Breast epithelium (tissue), 4 donors: ENCODE measurements around the gene FAF1. TPM values are rescaled to one million over a fixed set of nuclear protein-coding genes. Genes with fewer than 3 reads are reported as not detected.
A peak's percentile ranks its signal among the peaks of the same experiment; 100 is the strongest.

Experiments
- DNase-seq, 2 donors: peaks; one replicate each; pipeline ENCODE4 v3.0.0-alpha.2; 2019; ENCODE audit warnings: low spot score in 2 of 2
- H3K27ac ChIP-seq, 2 donors: fragments of 200-600 bp; sonication (generic) in 1 of 2; one replicate each; pipeline ENCODE4 v1.5.1; 2016 to 2019; ENCODE audit warnings: mild to moderate bottlenecking in 1 of 2
- H3K27me3 ChIP-seq, 2 donors: fragments of 200-600 bp; sonication (generic) in 1 of 2; one replicate each; pipeline versions ENCODE4 v1.5.1 to v1.6.0; 2017 to 2019; ENCODE audit warnings: control low read depth in 1 of 2, mild to moderate bottlenecking in 1 of 2
- H3K36me3 ChIP-seq: fragments of 200-600 bp; one replicate; pipeline ENCODE4 v1.5.1; 2019
- H3K4me1 ChIP-seq, 2 donors: fragments of 200-600 bp; sonication (generic); one replicate each; pipeline ENCODE4 v1.5.1; 2016 to 2019; ENCODE audit warnings: control low read depth in 1 of 2
- H3K4me3 ChIP-seq, 3 donors: fragments of 200-600 bp; sonication (generic); 1 replicate in 2 of 3; 2 replicates in 1 of 3; pipeline ENCODE4 v1.5.1; 2016 to 2019; ENCODE audit warnings: mild to moderate bottlenecking in 3 of 3, moderate library complexity in 2 of 3
- H3K9me3 ChIP-seq, 2 donors: fragments of 200-600 bp; sonication (generic) in 1 of 2; one replicate each; pipeline ENCODE4 v1.5.1; 2016 to 2019; ENCODE audit warnings: control low read depth in 1 of 2
- POLR2A ChIP-seq: fragments of 450-650 bp; IDR thresholded peaks from one replicate; pipeline ENCODE4 v1.6.1; 2016; ENCODE audit warnings: antibody characterized with exemption, mild to moderate bottlenecking, moderate library complexity
- POLR2AphosphoS5 ChIP-seq, 3 donors: sonication (generic); formaldehyde crosslinking; IDR thresholded peaks; one replicate each; pipeline ENCODE4 v1.6.1; 2017; ENCODE audit warnings: antibody characterized with exemption in 3 of 3
- intact Hi-C: fragments of 100-400 bp; cut with DNase I; formaldehyde crosslinking; loops from one replicate; pipeline ENCODE4 v1.15.1; 2023; ENCODE audit warnings: low total_unique reads
- total RNA-seq, 3 donors: library from RNA; depleted of rRNA; stranded (reverse); fragments of >200 nt; gene quantifications; one replicate each; pipeline ENCODE4 v1.1.0, GENCODE V29; 2016
- TF ChIP-seq, protein P1 (sequence below), 3 donors: fragments of 450-650 bp; IDR thresholded peaks; one replicate each; pipeline ENCODE4 v1.5.1; 2016 to 2017; ENCODE audit warnings: antibody characterized with exemption in 3 of 3, mild to moderate bottlenecking in 3 of 3, moderate library complexity in 3 of 3

The FAF1 gene
- total RNA-seq, 3 donors from 2014 or later: 34.9 to 58.2 (median 42.0) TPM

DNA sequence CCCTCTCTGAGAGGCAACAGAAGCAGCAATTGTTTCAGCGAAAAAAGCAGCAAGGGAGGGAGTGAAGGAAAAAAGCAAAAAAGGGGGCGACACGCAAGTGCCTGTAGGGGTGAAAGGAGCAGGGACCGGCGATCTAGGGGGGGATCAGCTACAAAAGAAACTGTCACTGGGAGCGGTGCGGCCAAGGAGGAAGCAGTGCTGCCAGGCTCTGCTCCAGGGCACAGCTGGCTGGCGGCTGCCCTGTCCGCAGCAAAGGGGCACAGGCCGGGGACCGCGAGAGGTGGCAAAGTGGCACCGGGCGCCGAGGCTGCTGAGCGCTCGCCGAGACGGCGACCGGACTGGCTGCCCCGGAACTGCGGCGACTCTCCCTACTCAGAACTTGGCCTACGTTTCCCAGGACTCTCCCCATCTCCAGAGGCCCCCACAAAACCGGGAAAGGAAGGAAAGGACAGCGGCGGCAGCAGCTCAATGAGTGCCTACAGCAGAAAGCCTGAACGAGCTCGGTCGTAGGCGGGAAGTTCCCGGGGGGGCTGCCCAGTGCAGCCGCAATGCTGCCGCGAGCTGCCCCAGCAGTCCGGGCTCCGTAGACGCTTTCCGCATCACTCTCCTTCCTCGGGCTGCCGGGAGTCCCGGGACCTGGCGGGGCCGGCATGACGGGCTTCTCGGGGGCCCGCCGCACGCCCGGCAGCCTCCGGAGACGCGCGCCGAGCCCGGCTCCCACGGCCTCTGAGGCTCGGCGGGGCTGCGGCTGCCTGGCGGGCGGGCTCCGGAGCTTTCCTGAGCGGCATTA, 8.9 kb upstream of the FAF1 start:
- Histone ChIP-seq H3K36me3 (no peaks in the 10 kb centered on the region), H3K4me3 (peak overlapping the region; percentile 84 to 88 (median 86)), H3K4me1 (no peaks in the 10 kb centered on the region), H3K27ac (peak overlapping the region; percentile 92 to 96), H3K27me3 (peaks cover 0 to 4% of the 10 kb centered on the region in 2 donors), H3K9me3 (no peaks in the 10 kb centered on the region)
- no peak for TF ChIP-seq POLR2A
- peak in 1 of 3 donors; percentile 12 for TF ChIP-seq POLR2AphosphoS5 (IDR thresholded peaks at IDR 0.05)
- TF ChIP-seq, protein P1, sequence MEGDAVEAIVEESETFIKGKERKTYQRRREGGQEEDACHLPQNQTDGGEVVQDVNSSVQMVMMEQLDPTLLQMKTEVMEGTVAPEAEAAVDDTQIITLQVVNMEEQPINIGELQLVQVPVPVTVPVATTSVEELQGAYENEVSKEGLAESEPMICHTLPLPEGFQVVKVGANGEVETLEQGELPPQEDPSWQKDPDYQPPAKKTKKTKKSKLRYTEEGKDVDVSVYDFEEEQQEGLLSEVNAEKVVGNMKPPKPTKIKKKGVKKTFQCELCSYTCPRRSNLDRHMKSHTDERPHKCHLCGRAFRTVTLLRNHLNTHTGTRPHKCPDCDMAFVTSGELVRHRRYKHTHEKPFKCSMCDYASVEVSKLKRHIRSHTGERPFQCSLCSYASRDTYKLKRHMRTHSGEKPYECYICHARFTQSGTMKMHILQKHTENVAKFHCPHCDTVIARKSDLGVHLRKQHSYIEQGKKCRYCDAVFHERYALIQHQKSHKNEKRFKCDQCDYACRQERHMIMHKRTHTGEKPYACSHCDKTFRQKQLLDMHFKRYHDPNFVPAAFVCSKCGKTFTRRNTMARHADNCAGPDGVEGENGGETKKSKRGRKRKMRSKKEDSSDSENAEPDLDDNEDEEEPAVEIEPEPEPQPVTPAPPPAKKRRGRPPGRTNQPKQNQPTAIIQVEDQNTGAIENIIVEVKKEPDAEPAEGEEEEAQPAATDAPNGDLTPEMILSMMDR (IDR thresholded peaks at IDR 0.05): no peak
- DNase-seq: no peak
- intact Hi-C loops: no loop called here

DNA sequence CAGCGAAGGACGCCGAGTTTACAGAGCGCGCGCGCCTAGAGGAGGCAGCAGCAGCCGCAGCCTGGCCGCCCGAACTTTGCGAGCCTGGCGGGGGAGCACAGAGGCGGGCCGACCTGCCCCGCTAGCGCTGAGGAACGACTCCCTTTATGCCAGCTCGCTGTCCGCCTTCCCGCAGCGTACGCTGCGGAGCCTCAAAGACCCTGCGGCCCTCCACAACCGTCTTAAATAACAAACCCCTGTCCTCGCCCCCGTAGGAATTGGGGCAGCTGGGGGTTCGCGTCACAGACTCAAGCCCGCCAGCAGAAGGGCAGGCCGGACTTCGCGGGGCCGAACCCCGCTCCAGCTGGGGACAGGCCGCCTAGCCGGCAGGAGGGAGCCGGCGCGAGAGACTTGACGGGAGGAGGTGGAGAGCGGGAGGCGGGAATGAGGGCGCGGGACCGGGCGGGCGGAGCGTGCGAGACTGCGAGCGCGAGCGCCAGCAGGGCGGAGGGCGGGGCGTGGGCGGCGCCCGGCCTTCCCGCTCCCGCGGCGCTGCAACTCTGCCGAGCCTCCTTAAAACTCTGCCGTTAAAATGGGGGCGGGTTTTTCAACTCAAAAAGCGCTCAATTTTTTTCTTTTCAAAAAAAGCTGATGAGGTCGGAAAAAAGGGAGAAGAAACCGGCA, 8.2 kb upstream of the FAF1 start:
- Histone ChIP-seq H3K9me3 (no peaks in the 10 kb centered on the region), H3K36me3 (no peaks in the 10 kb centered on the region), H3K4me3 (peak overlapping the region; percentile 84 to 88 (median 86)), H3K27ac (peak overlapping the region; percentile 96), H3K27me3 (peaks cover 0 to 4% of the 10 kb centered on the region in 2 donors), H3K4me1 (no peaks in the 10 kb centered on the region)
- intact Hi-C loops: no loop called here
- DNase-seq: peak; percentile 81 to 87
- peak; percentile 55 to 85 (median 80) for TF ChIP-seq POLR2AphosphoS5 (IDR thresholded peaks at IDR 0.05)
- no peak for TF ChIP-seq POLR2A
- TF ChIP-seq, protein P1 (IDR thresholded peaks at IDR 0.05): peak; percentile 4 to 60 (median 55)

DNA sequence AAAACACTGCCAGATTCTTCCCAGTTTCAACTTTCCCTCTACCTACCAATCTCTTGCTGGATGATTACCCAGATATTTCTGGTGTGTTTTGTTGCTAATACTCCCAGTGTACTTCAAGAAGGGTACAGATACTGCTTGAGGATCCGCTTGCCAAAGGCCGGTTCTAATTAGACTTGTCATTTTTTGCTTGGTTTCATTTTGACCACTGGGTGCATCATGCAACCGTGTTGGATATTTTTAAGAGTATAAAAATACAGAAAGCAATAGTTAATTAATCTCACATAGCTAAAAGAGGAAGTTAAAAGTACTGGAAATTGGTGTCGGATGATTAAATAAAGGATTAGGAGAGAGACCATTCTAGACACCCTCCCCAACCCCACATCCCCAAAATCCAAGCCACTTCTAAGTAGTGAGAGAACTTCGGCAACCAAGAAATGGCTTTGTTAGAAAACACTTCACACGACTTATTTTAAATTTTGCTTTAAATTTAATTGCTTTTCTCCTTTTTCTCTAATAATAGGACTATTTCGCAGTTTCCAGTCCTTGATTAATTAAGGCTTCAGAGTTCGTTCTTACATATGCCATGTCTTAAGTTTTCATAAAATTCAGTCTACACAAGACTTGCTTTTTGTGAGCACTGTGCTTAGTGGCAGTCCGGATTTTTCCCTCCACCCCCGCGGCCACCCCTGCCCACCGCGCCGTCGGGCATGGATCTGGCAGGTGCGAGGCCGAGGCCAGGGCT, 7.5 kb upstream of the FAF1 start:
- H3K27me3 ChIP-seq: peaks cover 0 to 2% of the 10 kb centered on the region in 2 donors
- no peaks in the 10 kb centered on the region for H3K4me1 ChIP-seq
- H3K4me3 ChIP-seq: peak overlapping the region; percentile 84 to 88 (median 86)
- peak overlapping the region; percentile 96 for H3K27ac ChIP-seq
- no peak for TF ChIP-seq POLR2A
- no peak for TF ChIP-seq POLR2AphosphoS5 (IDR thresholded peaks at IDR 0.05)
- TF ChIP-seq, protein P1 (IDR thresholded peaks at IDR 0.05): no peak
- no peak for DNase-seq
- intact Hi-C loops: no loop called here
- no peaks in the 10 kb centered on the region for H3K36me3 ChIP-seq
- no peaks in the 10 kb centered on the region for H3K9me3 ChIP-seq

DNA sequence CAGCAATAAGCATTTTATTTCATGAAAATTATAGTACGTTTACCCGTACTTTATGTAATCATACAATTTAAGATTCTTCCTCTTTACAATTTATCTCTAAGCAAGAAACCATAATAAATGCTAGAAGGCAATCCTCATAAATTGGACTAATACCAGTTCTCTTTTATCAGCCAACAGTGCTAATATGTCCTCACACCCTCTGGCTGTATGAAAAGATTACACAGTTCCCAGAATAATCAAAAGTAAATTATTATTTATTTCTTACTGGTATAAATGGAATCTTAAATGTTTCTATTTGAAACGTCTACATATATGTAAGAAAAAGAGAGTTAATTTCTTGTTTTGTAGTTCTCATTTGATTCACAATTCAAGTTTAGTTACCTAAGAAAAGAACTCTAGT, 6.9 kb upstream of the FAF1 start:
- intact Hi-C loops: no loop called here
- H3K4me3 ChIP-seq: peak overlapping the region; percentile 84 to 88 (median 86)
- H3K36me3 ChIP-seq: no peaks in the 10 kb centered on the region
- H3K27ac ChIP-seq: peak overlapping the region; percentile 96
- TF ChIP-seq POLR2AphosphoS5 (IDR thresholded peaks at IDR 0.05) (no peak), POLR2A (no peak)
- TF ChIP-seq, protein P1 (IDR thresholded peaks at IDR 0.05): no peak
- no peak for DNase-seq
- H3K4me1 ChIP-seq: no peaks in the 10 kb centered on the region
- H3K9me3 ChIP-seq: no peaks in the 10 kb centered on the region
- no peaks in the 10 kb centered on the region for H3K27me3 ChIP-seq
